ENCODE results near the gene CRTAC1. TPM values are rescaled to one million over a fixed set of nuclear protein-coding genes. Genes with fewer than 3 reads are reported as not detected.

CRTAC1 gene
- polyA plus RNA-seq, 3 donors: not detected

- TF ChIP-seq, protein P1, sequence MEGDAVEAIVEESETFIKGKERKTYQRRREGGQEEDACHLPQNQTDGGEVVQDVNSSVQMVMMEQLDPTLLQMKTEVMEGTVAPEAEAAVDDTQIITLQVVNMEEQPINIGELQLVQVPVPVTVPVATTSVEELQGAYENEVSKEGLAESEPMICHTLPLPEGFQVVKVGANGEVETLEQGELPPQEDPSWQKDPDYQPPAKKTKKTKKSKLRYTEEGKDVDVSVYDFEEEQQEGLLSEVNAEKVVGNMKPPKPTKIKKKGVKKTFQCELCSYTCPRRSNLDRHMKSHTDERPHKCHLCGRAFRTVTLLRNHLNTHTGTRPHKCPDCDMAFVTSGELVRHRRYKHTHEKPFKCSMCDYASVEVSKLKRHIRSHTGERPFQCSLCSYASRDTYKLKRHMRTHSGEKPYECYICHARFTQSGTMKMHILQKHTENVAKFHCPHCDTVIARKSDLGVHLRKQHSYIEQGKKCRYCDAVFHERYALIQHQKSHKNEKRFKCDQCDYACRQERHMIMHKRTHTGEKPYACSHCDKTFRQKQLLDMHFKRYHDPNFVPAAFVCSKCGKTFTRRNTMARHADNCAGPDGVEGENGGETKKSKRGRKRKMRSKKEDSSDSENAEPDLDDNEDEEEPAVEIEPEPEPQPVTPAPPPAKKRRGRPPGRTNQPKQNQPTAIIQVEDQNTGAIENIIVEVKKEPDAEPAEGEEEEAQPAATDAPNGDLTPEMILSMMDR (IDR thresholded peaks at IDR 0.05): no peak
- no peak for DNase-seq
- Mint-ChIP-seq H3K36me3 (no peaks in the 10 kb centered on the region), H3K4me3 (no peak overlapping the region), H3K4me1 (no peaks in the 10 kb centered on the region), H3K27ac (no peak overlapping the region), H3K27me3 (ENCODE audit: low read depth in 3 of 3) (peaks cover 8 to 25% (median 23%) of the 10 kb centered on the region in 3 donors), H3K9me3 (peaks cover 0 to 1% (median 0%) of the 10 kb centered on the region in 7 donors)
- Histone ChIP-seq H3K27ac (ENCODE audit: low read depth in 1 of 2, low read length in 2 of 2) (no peak overlapping the region), H3K4me1 (ENCODE audit: control insufficient read depth in 1 of 2, insufficient read depth in 2 of 2, low read length in 2 of 2) (no peaks in the 10 kb centered on the region), H3K79me2 (ENCODE audit: insufficient read depth, low read length) (no peaks in the 10 kb centered on the region), H3K9me3 (replicated peaks in 1 of 2; ENCODE audit: control insufficient read depth in 1 of 2, insufficient read depth in 1 of 2, low read length in 2 of 2) (no peaks in the 10 kb centered on the region), H3K4me2 (replicated peaks; ENCODE audit: extremely low read depth, low read length, poor library complexity, severe bottlenecking) (no peak overlapping the region), H3K4me3 (replicated peaks in 1 of 3; ENCODE audit: low read depth in 2 of 3, low read length in 3 of 3) (no peak overlapping the region), H3K9ac (ENCODE audit: insufficient read depth, low read length, poor library complexity, severe bottlenecking) (no peak overlapping the region), H3K27me3 (ENCODE audit: control insufficient read depth in 2 of 2, insufficient read depth in 2 of 2, low read length in 2 of 2) (peaks cover 0 to 3% of the 10 kb centered on the region in 2 donors), H4K20me1 (ENCODE audit: insufficient read depth, low read length) (no peaks in the 10 kb centered on the region), H2AFZ (ENCODE audit: insufficient read depth, low read depth, low read length, poor library complexity, severe bottlenecking) (no peak overlapping the region), H3K36me3 (replicated peaks in 1 of 2; ENCODE audit: control insufficient read depth in 1 of 2, insufficient read depth in 2 of 2, low read length in 2 of 2) (no peaks in the 10 kb centered on the region)
- intact Hi-C loops (cut with micrococcal nuclease): no loop called here
- 49% methylated on average over 3 of the region's 8 CpGs for WGBS (ENCODE audit: insufficient coverage)
Measured at GRCh38 chr10:97905276-97905675, 125.1 kb downstream of the CRTAC1 start.

GRCh38 chr10:97904576-97904975 lies 125.8 kb downstream of the CRTAC1 start:
- DNase-seq: no peak
- Histone ChIP-seq H3K27me3 (ENCODE audit: control insufficient read depth in 2 of 2, insufficient read depth in 2 of 2, low read length in 2 of 2) (peaks cover 0 to 3% of the 10 kb centered on the region in 2 donors), H3K36me3 (replicated peaks in 1 of 2; ENCODE audit: control insufficient read depth in 1 of 2, insufficient read depth in 2 of 2, low read length in 2 of 2) (no peaks in the 10 kb centered on the region), H3K79me2 (ENCODE audit: insufficient read depth, low read length) (no peaks in the 10 kb centered on the region), H3K4me2 (replicated peaks; ENCODE audit: extremely low read depth, low read length, poor library complexity, severe bottlenecking) (no peak overlapping the region), H3K27ac (ENCODE audit: low read depth in 1 of 2, low read length in 2 of 2) (no peak overlapping the region), H3K4me1 (ENCODE audit: control insufficient read depth in 1 of 2, insufficient read depth in 2 of 2, low read length in 2 of 2) (no peaks in the 10 kb centered on the region), H2AFZ (ENCODE audit: insufficient read depth, low read depth, low read length, poor library complexity, severe bottlenecking) (no peak overlapping the region), H3K4me3 (replicated peaks in 1 of 3; ENCODE audit: low read depth in 2 of 3, low read length in 3 of 3) (no peak overlapping the region), H3K9me3 (replicated peaks in 1 of 2; ENCODE audit: control insufficient read depth in 1 of 2, insufficient read depth in 1 of 2, low read length in 2 of 2) (no peaks in the 10 kb centered on the region), H3K9ac (ENCODE audit: insufficient read depth, low read length, poor library complexity, severe bottlenecking) (no peak overlapping the region), H4K20me1 (ENCODE audit: insufficient read depth, low read length) (no peaks in the 10 kb centered on the region)
- H3K36me3 Mint-ChIP-seq: no peaks in the 10 kb centered on the region
- no peak overlapping the region for H3K27ac Mint-ChIP-seq
- no peaks in the 10 kb centered on the region for H3K4me1 Mint-ChIP-seq
- peaks cover 6 to 25% (median 21%) of the 10 kb centered on the region in 3 donors for H3K27me3 Mint-ChIP-seq (ENCODE audit: low read depth in 3 of 3)
- TF ChIP-seq, protein P1 (IDR thresholded peaks at IDR 0.05): no peak
- peaks cover 0 to 1% (median 0%) of the 10 kb centered on the region in 7 donors for H3K9me3 Mint-ChIP-seq
- intact Hi-C loops (cut with micrococcal nuclease): no loop called here
- H3K4me3 Mint-ChIP-seq: no peak overlapping the region
- WGBS (ENCODE audit: insufficient coverage): 89% methylated on average over 5 of the region's 11 CpGs
